ENCODE results near the gene GUCY1A1.

DNA sequence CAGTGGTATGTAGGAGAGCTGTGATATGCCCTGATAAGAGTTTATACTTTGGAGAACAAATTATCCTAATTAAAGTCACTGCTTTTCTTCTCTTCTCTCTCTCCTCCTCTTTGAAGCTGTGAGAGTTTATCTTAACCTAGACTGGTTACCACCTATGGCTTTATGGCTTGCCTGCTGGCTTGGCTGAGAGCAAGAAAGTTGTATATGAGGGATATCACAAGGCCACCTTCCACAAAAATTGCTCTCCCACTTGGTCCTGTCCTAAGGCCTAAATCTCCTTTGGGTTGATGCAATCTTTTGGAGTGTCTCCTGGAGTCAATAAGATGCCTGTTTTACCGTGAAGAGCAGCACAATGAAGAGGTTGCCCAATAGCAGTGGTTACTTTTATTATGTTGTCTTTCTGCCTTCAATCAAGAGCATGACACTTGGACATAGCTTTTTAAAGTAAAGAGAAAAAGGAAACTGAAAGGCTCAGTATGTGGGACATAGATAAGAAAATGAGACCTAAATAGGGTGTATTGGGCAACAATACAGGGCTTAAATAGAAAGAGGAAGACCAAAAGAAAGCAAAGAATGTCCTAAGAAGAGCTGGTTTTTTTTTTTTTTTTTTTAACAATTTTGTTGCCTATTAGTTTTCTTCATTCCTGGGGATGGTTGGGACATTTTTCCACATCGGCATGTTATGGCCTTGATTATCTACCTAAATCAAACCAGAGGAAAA, 9.2 kb downstream of the GUCY1A1 start:
- TF ChIP-seq POLR2A (IDR thresholded peaks at IDR 0.05) = no peak
- TF ChIP-seq, protein P1, sequence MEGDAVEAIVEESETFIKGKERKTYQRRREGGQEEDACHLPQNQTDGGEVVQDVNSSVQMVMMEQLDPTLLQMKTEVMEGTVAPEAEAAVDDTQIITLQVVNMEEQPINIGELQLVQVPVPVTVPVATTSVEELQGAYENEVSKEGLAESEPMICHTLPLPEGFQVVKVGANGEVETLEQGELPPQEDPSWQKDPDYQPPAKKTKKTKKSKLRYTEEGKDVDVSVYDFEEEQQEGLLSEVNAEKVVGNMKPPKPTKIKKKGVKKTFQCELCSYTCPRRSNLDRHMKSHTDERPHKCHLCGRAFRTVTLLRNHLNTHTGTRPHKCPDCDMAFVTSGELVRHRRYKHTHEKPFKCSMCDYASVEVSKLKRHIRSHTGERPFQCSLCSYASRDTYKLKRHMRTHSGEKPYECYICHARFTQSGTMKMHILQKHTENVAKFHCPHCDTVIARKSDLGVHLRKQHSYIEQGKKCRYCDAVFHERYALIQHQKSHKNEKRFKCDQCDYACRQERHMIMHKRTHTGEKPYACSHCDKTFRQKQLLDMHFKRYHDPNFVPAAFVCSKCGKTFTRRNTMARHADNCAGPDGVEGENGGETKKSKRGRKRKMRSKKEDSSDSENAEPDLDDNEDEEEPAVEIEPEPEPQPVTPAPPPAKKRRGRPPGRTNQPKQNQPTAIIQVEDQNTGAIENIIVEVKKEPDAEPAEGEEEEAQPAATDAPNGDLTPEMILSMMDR (IDR thresholded peaks at IDR 0.05) = no peak
